ENCODE measurements around the gene CARHSP1. TPM values are rescaled to one million over a fixed set of nuclear protein-coding genes. Genes with fewer than 3 reads are reported as not detected.

The CARHSP1 gene
- total RNA-seq, 1 donor from 2014 or later = 113 TPM

GRCh38 chr16:8886593-8887430 is 18.0 kb upstream of the CARHSP1 start:
- H3K4me3 ChIP-seq (ENCODE audit: low read depth, low read length) = no peak overlapping the region
- TF ChIP-seq, protein P1, sequence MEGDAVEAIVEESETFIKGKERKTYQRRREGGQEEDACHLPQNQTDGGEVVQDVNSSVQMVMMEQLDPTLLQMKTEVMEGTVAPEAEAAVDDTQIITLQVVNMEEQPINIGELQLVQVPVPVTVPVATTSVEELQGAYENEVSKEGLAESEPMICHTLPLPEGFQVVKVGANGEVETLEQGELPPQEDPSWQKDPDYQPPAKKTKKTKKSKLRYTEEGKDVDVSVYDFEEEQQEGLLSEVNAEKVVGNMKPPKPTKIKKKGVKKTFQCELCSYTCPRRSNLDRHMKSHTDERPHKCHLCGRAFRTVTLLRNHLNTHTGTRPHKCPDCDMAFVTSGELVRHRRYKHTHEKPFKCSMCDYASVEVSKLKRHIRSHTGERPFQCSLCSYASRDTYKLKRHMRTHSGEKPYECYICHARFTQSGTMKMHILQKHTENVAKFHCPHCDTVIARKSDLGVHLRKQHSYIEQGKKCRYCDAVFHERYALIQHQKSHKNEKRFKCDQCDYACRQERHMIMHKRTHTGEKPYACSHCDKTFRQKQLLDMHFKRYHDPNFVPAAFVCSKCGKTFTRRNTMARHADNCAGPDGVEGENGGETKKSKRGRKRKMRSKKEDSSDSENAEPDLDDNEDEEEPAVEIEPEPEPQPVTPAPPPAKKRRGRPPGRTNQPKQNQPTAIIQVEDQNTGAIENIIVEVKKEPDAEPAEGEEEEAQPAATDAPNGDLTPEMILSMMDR (IDR thresholded peaks at IDR 0.05; ENCODE audit: insufficient read depth, low read length, poor library complexity, severe bottlenecking) = no peak
- no peak for DNase-seq (ENCODE audit: low read depth)
- H3K27me3 ChIP-seq (ENCODE audit: control insufficient read depth, insufficient read depth, low read length) = no peaks in the 10 kb centered on the region
- peaks cover 6% of the 10 kb centered on the region for H3K36me3 ChIP-seq (ENCODE audit: control insufficient read depth, insufficient read depth, low read length)

GRCh38 chr16:8885674-8886592 is 17.1 kb upstream of the CARHSP1 start:
- no peak for DNase-seq (ENCODE audit: low read depth)
- no peak overlapping the region for H3K4me3 ChIP-seq (ENCODE audit: low read depth, low read length)

DNA sequence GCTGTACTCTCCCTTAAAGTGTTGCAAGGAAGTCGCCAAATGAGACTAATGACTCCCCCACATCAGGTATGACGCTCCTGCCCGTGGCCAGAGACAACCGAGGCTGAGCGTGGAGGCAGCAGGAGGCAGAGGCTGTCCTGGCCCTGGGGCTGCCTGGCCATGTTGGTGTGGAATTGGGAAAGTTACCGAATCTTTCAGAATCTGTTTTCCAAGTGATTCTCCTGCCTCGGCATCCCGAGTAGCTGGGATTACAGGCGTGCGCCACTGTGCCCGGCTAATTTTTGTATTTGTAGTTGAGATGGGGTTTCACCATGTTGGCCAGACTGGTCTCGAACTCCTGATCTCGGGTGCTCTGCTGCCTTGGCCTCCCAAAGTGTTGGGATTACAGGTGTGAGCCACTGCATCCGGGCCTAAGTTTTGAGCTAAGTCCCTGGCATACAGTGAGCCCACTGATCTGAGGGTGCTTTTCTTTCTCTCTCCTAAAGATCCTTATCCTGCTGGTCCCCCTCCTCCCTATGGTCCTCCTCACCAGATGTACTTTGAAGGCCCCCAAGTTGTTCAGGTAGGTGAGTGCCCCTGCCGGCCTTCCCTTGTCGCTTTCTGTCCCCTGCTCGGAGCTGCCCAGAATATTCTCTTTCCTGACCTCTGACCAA is 14.0 kb upstream of the CARHSP1 start:
- Histone ChIP-seq H3K27me3 (ENCODE audit: control insufficient read depth, insufficient read depth, low read length) (no peaks in the 10 kb centered on the region), H3K4me3 (ENCODE audit: low read depth, low read length) (no peak overlapping the region), H3K36me3 (ENCODE audit: control insufficient read depth, insufficient read depth, low read length) (peaks cover 2% of the 10 kb centered on the region)
- TF ChIP-seq, protein P1 (IDR thresholded peaks at IDR 0.05; ENCODE audit: insufficient read depth, low read length, poor library complexity, severe bottlenecking) = no peak
- no peak for DNase-seq (ENCODE audit: low read depth)

More at GRCh38 chr16:8885674-8886592, 17.1 kb upstream of the CARHSP1 start:
- Histone ChIP-seq H3K27me3 (ENCODE audit: control insufficient read depth, insufficient read depth, low read length) (no peaks in the 10 kb centered on the region), H3K36me3 (ENCODE audit: control insufficient read depth, insufficient read depth, low read length) (peaks cover 6% of the 10 kb centered on the region)
- TF ChIP-seq, protein P1 (IDR thresholded peaks at IDR 0.05; ENCODE audit: insufficient read depth, low read length, poor library complexity, severe bottlenecking) = peak; percentile 22

DNA sequence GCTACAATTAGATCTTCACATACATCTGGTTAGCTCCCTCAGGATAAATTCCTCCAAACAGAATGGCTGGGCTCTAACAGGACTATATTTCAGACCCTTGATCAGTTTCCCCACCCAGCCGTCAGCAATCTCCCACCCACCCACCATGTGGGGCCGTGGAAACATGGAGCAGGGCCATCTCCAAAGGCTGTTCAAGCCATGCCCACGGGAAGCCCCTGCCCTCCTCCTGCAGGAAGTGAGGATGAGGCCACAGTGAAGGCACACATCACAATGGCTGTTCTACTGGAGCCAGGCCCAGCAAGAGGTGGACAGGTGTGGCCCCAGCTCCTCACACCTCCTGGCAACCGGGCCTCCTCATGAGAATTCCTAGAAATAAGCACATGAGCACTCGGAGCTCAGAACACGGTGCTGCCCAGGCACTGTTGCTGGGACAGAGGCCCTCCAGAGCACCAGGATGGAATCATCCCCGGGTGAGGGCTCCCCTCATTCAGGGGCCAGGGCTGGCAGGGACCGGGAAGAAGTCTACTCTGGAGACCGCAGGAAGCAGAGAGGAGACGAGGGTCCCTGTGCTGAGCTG is 13.3 kb upstream of the CARHSP1 start, which contains the start of gene LITAFD:
LITAFD (plus strand) TSS at position 311 of the 577 bp plus-strand sequence. CDS start 2,005 bp downstream, outside the sequence.
- H3K36me3 ChIP-seq (ENCODE audit: control insufficient read depth, insufficient read depth, low read length) = no peaks in the 10 kb centered on the region
- H3K4me3 ChIP-seq (ENCODE audit: low read depth, low read length) = no peak within 1 kb of the TSS
- TF ChIP-seq, protein P1 (IDR thresholded peaks at IDR 0.05; ENCODE audit: insufficient read depth, low read length, poor library complexity, severe bottlenecking) = no peak

DNA sequence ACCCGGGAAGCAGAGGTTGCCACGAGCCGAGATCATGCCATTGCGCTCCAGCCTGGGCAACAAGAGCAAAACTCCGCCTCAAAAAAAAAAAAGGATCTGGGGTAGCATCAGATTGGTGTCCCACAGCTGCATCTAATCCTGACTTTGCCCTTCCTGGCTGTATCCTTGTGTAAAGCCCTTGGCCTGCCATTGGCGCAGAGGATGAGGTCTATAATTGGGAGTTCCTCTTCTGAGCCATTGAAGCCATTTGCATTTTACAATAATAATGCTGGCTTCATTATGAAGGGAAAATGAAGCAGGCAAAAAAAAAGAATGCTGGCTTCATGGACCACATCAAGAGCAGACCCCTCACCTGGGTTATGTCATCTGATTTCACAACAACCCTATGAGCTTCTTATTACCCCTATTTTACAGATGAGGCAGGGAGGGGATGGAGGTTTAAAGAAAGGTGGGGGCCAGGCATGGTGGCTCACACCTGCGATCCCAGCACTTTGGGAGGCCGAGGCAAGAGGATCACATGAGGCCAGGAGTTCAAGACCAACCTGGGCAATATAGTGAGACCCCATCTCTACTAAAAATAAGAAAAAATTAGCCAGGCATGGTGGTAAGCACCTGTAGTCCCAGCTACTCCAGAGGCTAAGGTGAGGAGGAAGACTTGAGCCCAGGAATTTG is 12.2 kb upstream of the CARHSP1 start:
- DNase-seq (ENCODE audit: low read depth) = no peak

More for the DNA sequence above, 13.3 kb upstream of the CARHSP1 start, which contains the start of gene LITAFD:
- DNase-seq (ENCODE audit: low read depth) = no peak
- no peaks in the 10 kb centered on the region for H3K27me3 ChIP-seq (ENCODE audit: control insufficient read depth, insufficient read depth, low read length)

More for the DNA sequence above, 12.2 kb upstream of the CARHSP1 start:
- H3K27me3 ChIP-seq (ENCODE audit: control insufficient read depth, insufficient read depth, low read length) = no peaks in the 10 kb centered on the region
- H3K36me3 ChIP-seq (ENCODE audit: control insufficient read depth, insufficient read depth, low read length) = no peaks in the 10 kb centered on the region
- no peak overlapping the region for H3K4me3 ChIP-seq (ENCODE audit: low read depth, low read length)
- TF ChIP-seq, protein P1 (IDR thresholded peaks at IDR 0.05; ENCODE audit: insufficient read depth, low read length, poor library complexity, severe bottlenecking) = no peak
